GM19023 (cell line): Measurements from ENCODE around the gene DGAT2.

ENCODE experiments used
- ATAC-seq: cut with Tn5 transposase; IDR thresholded peaks from one replicate; pipeline ENCODE4 v1.9.1; 2021; ENCODE audit warnings: mild to moderate bottlenecking, moderate library complexity; ENCODE audit not compliant: unreplicated experiment

Gene DGAT2

DNA sequence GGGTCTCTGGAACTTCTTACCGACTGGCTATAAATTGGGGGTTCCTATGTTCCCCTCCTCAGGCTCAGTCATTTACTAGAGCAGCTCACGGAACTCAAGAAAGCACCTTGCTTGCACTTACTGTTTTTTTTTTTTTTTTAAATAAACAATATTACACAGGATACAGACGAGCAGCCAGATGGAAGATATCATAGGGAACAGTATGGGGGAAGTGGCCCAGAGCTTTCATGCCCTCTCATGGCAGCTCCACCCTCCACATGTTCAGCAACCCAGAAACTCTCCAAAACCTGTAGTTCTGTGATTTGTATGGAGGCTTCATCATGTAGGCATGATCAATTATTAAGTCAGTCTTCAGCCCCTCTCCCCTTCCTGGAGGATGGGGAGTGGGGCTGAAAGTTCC is 54.0 kb downstream of the DGAT2 start:
- ATAC-seq = no peak

DNA sequence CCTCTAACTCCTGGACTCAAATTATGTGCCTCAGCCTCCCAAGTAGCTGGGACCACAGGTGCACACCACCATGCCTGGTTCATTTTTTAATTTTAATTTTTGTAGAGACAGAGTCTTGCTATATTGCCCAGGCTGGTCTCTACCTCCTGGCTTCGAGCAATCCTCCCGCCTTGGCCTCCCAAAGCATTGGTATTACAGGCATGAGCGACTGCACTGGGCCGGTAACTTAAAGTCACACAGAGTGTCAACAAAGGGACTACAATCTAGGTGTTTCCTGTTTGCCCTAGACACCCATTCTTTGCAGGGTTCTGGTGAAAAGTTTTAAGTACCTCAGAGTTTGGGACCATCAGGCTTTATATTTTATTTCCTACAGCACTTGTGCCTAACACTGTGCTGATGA is 54.8 kb downstream of the DGAT2 start:
- ATAC-seq = no peak

DNA sequence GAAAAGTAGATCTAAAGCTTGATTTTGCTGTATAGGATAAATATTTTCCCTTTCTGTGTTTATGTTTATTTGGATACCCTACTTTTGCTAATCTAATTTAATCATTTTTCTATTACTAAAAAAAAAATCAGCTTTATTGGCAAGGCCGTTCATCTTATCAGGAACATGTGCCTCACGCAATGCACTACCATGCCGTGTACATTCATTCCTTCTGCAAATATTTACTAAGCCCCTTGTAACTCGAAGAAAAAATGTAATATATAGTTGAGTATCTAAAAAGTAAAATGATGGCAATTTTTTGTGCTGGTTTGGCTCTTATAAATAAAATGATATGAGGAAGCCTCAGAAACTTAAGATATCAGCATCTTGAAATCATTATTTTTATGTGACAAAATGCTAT is 55.4 kb downstream of the DGAT2 start:
- no peak for ATAC-seq

DNA sequence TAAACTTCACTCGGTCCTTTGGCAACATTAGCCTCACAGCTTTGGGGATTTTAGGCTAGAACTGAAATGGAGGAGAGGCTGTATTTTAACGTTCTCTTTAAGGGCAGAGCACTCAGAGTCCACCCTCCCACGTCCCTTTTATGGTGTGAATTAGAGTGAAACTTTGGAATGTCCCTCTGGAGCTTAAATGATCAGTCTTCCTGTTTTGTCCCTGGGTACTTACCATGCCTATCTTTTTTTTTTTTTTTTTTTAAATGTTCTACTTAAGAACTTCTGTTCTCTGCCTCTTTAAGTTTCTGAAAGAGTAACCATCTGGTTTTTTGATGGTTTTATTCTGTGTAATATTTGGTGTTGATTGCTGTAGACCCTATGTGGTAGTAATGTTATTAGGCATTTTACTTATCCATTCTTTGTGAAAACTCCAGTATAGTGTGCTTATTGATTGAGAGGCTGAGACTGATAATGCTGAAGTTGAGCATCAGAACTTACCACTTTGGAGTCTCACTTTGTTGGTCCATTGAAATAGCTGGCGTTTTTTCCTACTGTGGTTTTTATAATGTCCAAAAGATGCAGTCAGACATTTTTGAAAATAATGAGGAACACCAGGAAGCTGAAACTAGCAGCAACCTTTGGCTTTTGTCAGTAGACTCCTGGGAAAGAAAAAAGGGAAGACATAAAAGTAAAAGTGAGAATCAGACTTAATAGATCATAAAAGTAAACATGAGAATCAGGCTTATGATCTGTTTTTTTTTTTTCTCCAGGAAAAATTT is 58.1 kb downstream of the DGAT2 start:
- no peak for ATAC-seq

DNA sequence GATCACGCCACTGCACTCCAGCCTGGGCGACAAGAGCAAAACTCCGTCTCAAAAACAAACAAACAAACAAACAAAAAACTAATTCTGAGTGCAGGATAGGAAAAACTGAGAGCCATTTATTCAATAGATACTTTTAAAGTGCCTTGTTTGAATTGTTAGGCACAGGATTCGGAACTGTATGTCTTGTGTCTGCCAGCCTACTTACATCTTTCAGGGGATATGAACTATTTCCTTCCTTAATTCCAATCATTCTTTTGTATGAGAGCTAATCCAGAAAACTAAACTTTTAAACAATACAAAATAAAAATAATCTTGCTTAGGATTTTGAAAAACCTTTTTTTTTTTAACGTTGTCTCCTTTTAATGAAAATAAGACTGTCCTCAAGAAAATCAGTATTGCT is 59.0 kb downstream of the DGAT2 start:
- ATAC-seq = no peak

DNA sequence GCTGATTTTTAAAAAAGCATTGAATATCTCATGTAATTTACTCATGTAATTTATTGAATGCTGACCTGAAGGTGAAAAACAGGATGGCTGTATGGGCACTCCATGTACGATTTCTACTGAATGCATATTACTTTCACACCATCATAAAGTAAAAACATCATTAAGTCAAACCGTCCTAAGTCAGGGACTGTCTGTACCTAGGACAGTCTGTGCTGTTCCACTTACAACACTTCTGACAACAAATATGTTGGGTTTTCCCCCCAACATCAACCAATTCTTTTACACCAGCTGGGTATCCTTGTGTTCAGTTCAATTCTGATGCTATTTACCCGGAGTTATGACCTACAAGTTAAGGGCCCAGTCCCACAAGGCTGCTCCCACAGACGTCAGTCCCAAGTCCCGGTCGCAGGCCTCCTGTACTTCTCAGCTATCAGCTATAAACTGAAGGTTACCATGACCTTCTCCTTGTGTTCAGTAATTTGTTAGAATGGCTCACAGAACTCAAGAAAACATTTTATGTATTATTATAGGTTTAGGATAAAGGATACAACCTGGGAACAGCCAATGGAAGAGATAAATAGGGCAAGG is 63.4 kb downstream of the DGAT2 start:
- no peak for ATAC-seq

DNA sequence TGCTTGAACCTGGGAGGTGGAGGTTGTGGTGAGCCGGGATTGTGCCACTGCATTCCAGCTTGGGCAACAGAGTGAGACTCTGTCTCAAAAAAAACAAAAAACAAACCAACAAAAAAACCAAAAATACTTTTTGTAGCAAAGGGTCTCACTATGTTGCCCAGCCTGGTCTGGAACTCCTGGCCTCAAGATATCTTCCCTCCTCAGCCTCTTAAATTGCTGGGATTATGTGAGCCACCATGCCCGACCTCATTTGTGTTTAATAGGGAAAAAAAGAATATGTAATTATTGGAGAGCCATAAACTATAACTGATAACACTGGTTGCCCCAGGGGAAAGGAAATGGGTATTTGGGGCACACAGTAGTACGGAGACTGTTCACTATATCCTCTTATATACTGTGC is 66.2 kb downstream of the DGAT2 start:
- no peak for ATAC-seq

DNA sequence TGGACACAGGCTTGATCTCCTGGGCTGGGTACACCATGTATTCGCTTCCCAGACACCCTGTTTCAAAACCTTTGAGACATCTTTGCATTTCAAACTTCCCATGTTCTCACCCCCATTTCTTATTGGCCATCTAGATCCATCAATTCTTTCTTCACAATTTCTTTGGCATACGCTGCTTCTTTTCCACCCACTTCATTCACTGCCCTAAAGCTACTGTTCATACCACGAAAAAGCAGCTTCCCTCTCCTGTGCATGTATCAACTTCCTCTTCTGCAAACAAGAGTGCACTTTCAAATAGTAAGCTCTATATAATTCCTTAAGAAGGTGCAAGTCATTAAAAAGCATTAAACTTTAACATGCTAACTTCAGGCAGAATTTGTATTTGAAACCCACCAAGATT is 67.8 kb downstream of the DGAT2 start:
- no peak for ATAC-seq

DNA sequence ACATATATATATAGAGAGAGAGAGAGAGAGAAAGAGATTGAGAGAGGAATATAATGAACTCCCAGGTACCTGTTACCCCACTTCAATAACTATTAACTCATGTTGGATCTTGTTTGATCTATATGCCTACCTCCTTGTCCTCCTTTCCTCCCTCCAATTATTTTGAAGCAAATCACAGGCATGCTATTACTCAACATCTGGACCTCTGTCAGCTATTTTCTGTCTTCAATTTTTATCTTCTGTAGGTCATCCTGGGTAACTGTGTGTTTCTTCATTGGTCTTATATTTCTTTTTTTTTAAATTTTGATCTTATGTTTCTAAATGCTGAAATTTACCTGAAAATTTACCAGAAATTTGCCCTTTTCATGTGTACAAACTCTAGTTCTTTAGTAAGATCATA is 71.3 kb downstream of the DGAT2 start:
- no peak for ATAC-seq

DNA sequence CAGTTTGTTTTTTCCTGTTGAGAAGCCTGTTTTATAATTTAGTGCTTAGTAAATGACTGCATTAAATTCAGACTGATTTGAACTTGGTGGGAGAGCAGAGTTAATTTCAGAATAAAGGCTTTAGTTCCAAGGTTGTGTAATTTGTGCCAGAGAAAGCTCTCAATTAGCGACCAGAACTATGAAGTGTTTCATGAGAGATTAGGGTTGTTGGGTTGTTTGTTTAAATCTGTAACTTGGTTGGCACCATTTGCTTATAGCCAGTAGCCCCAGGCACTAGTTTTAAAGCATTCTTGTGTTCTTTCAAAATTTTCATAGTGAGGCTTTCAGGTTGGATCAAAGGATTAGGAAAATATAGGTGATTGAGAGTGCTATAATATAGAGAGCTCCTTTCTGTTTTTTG is 71.9 kb downstream of the DGAT2 start:
- no peak for ATAC-seq

DNA sequence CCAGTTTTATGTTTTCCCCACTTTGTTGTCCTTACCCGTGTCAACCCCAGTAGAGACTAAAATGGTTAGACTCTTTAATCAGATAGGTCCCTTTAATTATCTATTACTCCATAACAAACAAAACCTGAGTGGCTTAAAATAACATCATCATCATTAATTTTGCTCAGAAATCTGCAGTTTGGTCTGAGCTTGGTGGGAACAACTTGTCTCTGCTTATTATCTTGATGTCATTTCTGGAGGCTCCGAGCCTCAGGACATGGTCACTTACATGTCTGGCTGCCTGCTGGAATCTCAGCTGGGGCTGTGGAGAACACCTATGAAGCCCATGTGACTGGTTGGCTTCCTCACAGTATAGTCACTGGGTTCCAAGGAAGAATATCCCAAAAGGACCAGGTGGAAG is 73.2 kb downstream of the DGAT2 start:
- ATAC-seq = no peak

DNA sequence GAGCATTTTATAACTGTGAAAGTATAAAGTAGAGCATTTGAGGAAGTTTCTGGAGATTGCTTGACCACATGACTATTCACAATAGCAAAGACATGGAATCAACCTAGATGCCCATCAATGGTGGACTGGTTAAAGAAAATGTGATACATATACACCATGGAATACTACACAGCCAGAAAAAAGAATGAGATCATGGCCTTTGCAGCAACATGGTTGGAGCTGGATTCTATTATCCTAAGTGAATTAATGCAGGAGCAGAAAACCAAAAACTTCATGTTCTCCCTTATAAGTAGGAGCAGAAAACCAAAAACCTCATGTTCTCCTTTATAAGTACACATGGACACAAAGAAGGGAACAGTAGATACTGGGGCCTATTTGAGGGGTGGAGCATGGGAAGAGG is 76.7 kb downstream of the DGAT2 start:
- no peak for ATAC-seq

DNA sequence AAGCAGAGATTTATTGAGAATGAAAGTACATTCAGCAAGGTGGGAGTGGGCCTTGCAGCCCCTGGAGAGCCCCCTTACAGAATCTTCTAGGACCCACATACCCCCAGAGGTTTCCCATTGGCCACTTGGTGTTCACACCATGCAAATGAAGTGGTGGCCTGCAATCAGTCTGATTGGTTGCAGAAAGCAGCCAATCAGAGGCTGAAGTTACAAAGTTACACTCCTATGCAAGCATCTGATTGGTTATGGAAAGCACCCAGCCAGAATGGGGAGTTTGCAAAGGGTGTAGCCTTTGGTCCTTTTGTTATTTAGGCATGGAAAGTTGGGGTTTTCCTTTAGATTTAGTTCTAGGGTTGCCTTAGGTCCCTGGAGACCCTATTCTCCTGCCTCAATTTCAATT is 81.3 kb downstream of the DGAT2 start:
- no peak for ATAC-seq

DNA sequence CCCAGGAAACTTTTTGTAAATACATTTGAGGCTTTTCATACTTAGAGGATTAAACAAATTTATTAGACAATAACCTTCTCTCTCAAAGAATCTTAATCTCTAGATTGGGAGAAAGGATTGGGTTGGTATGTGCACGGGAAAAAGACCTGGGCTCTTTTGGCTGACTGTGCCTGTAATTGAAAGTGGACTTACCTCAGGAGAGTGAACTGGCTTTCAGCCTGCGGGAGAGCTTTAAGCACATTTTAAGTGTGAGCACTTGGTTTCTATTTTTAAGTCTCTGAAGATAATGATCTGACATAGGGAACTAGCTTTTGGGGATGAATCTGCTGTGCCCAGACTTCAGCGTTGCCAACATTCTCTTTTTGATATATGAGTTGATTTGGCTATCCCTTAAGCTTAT is 82.2 kb downstream of the DGAT2 start:
- ATAC-seq = no peak
